Gastroesophageal sphincter (tissue), 3 donors: Measurements from ENCODE around the gene CNTN5.

Source experiments
- EP300 ChIP-seq: sonication (generic); formaldehyde crosslinking; IDR thresholded peaks from one replicate; pipeline ENCODE4 v1.6.1; 2017; ENCODE audit warnings: antibody characterized with exemption, mild to moderate bottlenecking
- POLR2A ChIP-seq, 2 donors: fragments of 450-650 bp; IDR thresholded peaks; one replicate each; pipeline ENCODE4 v1.6.1; 2017; ENCODE audit warnings: antibody characterized with exemption in 2 of 2, mild to moderate bottlenecking in 2 of 2, moderate library complexity in 1 of 2
- POLR2AphosphoS5 ChIP-seq: sonication (generic); formaldehyde crosslinking; IDR thresholded peaks from one replicate; pipeline ENCODE4 v1.6.1; 2017; ENCODE audit warnings: antibody characterized with exemption
- TF ChIP-seq, protein P1 (sequence below), 4 experiments: fragments of 200-600 bp in 2 of 4; fragments of 450-650 bp in 2 of 4; sonication (generic) in 1 of 4; IDR thresholded peaks; one replicate each; pipeline ENCODE4 v1.5.1; 2017 to 2019; ENCODE audit warnings: antibody characterized with exemption in 4 of 4, mild to moderate bottlenecking in 2 of 4, moderate library complexity in 2 of 4

DNA sequence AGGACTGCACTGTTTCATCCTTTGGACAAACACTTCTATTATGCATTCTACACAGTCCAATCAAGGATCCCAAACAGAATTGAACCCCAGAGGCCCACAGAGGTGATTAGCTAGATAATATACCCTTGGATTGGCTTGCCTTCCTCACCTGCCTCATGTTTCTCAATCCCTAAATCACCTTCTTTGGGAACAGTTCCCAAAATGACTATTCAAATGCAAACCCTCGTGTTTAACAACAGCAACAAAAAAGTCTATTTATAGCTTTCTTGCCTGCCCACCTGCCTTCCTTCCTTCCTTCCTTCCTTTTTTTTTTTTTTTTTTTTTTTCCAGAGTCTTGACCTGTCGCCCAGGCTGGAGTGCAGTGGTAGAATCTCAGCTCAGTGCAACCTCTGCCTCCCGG, 180.0 kb downstream of the CNTN5 start:
- TF ChIP-seq, protein P1, sequence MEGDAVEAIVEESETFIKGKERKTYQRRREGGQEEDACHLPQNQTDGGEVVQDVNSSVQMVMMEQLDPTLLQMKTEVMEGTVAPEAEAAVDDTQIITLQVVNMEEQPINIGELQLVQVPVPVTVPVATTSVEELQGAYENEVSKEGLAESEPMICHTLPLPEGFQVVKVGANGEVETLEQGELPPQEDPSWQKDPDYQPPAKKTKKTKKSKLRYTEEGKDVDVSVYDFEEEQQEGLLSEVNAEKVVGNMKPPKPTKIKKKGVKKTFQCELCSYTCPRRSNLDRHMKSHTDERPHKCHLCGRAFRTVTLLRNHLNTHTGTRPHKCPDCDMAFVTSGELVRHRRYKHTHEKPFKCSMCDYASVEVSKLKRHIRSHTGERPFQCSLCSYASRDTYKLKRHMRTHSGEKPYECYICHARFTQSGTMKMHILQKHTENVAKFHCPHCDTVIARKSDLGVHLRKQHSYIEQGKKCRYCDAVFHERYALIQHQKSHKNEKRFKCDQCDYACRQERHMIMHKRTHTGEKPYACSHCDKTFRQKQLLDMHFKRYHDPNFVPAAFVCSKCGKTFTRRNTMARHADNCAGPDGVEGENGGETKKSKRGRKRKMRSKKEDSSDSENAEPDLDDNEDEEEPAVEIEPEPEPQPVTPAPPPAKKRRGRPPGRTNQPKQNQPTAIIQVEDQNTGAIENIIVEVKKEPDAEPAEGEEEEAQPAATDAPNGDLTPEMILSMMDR (IDR thresholded peaks at IDR 0.05) = no peak
- TF ChIP-seq EP300 (no peak), POLR2A (IDR thresholded peaks at IDR 0.05) (no peak), POLR2AphosphoS5 (no peak)
